Vagina (tissue), 2 donors: Measurements from ENCODE around the gene PABPN1. TPM values are rescaled to one million over a fixed set of nuclear protein-coding genes. Genes with fewer than 3 reads are reported as not detected.
A peak's percentile ranks its signal among the peaks of the same experiment; 100 is the strongest.

ENCODE experiments used
- DNase-seq, 2 donors: peaks; one replicate each; pipeline ENCODE4 v3.0.0-alpha.2; 2017; ENCODE audit errors: extremely low spot score in 2 of 2
- H3K27ac ChIP-seq: fragments of 200-600 bp; sonication (generic); one replicate; pipeline ENCODE4 v1.5.1; 2019
- H3K27me3 ChIP-seq: fragments of 200-600 bp; sonication (generic); one replicate; pipeline ENCODE4 v1.5.1; 2019
- H3K36me3 ChIP-seq, 2 donors: fragments of 200-600 bp; sonication (generic); one replicate each; pipeline ENCODE4 v1.5.1; 2017 to 2019
- H3K4me1 ChIP-seq: fragments of 200-600 bp; sonication (generic); one replicate; pipeline ENCODE4 v1.5.1; 2019
- H3K4me3 ChIP-seq, 2 donors: fragments of 200-600 bp; sonication (generic); 1 replicate in 1 of 2; 2 replicates in 1 of 2; pipeline ENCODE4 v1.5.1; 2016 to 2019
- H3K9me3 ChIP-seq: fragments of 200-600 bp; sonication (generic); one replicate; pipeline ENCODE4 v1.5.1; 2019
- POLR2A ChIP-seq, 2 donors: fragments of 450-650 bp; IDR thresholded peaks; one replicate each; pipeline ENCODE4 v1.6.1; 2017; ENCODE audit warnings: antibody characterized with exemption in 2 of 2, mild to moderate bottlenecking in 2 of 2, moderate library complexity in 2 of 2
- POLR2AphosphoS5 ChIP-seq, 2 donors: sonication (generic); formaldehyde crosslinking; IDR thresholded peaks; one replicate each; pipeline ENCODE4 v1.9.0; 2017; ENCODE audit warnings: antibody characterized with exemption in 2 of 2, mild to moderate bottlenecking in 2 of 2, low read depth in 1 of 2; ENCODE audit not compliant: insufficient read depth in 1 of 2
- intact Hi-C: fragments of 100-400 bp; cut with DNase I; formaldehyde crosslinking; loops from one replicate; pipeline ENCODE4 v1.15.1; 2023
- total RNA-seq: library from RNA; depleted of rRNA; stranded (reverse); fragments of >200 nt; gene quantifications from one replicate; pipeline ENCODE4 v1.2.3, GENCODE V29; 2016
- TF ChIP-seq, protein P1 (sequence below), 3 experiments: fragments of 450-650 bp in 2 of 3; fragments of 200-600 bp in 1 of 3; sonication (generic) in 1 of 3; IDR thresholded peaks; one replicate each; pipeline ENCODE4 v1.5.1; 2017 to 2019; ENCODE audit warnings: antibody characterized with exemption in 3 of 3, mild to moderate bottlenecking in 2 of 3, moderate library complexity in 2 of 3

The PABPN1 gene
- total RNA-seq, 1 donor from 2014 or later: 66.0 TPM

DNA sequence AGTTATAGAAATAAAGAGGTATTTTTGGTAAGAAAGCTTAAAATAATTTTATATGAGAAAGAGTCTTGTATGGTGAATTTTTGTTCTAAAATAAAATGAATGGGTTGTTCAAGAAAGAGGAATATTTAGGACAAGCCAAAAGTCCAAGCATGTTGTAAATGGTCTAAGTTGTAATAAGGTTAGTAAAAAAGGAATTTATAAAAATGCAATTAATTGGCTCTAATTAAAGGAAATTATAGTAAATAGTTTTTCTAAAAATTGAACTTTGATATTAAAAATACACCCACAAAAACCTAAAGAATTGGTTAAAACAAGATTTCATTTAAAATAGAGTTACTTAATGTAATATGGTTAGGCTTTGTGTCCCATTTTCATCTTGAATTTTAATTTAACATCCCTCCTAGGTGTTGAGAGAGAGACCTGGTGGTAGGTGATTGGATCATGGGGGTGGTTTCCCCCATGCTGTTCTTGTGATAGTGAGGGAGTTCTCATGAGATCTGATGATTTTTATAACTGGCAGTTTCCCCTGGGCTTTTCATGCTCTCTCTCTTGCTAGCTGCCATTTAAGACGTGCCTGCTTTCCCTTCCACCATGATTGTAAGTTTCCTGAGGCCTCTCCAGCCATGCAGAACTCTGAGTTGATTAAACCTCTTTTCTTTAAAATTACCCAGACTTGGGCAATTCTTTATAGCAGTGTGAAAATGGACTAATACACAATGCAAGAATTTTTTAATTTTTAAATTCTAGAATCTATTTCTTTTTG lies 18.4 kb downstream of the PABPN1 start:
- Histone ChIP-seq H3K9me3 (no peaks in the 10 kb centered on the region), H3K27me3 (no peaks in the 10 kb centered on the region), H3K36me3 (no peaks in the 10 kb centered on the region), H3K4me3 (no peak overlapping the region), H3K4me1 (no peaks in the 10 kb centered on the region), H3K27ac (no peak overlapping the region)
- intact Hi-C loops: no loop called here
- TF ChIP-seq POLR2AphosphoS5 (IDR thresholded peaks at IDR 0.05; ENCODE audit: insufficient read depth in 1 of 2, low read depth in 1 of 2): no peak
- no peak for TF ChIP-seq POLR2A (IDR thresholded peaks at IDR 0.05)
- TF ChIP-seq, protein P1, sequence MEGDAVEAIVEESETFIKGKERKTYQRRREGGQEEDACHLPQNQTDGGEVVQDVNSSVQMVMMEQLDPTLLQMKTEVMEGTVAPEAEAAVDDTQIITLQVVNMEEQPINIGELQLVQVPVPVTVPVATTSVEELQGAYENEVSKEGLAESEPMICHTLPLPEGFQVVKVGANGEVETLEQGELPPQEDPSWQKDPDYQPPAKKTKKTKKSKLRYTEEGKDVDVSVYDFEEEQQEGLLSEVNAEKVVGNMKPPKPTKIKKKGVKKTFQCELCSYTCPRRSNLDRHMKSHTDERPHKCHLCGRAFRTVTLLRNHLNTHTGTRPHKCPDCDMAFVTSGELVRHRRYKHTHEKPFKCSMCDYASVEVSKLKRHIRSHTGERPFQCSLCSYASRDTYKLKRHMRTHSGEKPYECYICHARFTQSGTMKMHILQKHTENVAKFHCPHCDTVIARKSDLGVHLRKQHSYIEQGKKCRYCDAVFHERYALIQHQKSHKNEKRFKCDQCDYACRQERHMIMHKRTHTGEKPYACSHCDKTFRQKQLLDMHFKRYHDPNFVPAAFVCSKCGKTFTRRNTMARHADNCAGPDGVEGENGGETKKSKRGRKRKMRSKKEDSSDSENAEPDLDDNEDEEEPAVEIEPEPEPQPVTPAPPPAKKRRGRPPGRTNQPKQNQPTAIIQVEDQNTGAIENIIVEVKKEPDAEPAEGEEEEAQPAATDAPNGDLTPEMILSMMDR (IDR thresholded peaks at IDR 0.05): no peak
- no peak for DNase-seq

DNA sequence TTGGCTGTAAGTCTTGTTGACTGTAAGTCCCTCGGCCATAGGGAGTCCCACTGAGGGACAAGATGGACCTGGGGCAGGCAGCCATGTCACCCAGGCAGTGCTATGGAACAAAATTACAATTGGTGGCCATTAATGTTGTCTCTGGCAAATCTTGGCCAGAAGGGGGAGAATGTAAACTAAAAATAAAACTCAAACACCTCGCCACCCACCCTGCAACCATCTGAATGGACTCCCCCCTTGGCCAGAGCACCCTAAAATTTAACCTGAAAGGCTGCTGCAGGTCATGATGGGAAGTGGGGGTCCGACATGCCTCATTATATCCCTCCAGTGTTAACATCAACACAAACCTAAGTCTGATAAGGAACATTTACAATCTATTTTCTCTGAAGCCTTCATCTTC lies 23.2 kb downstream of the PABPN1 start:
- intact Hi-C loops: no loop called here
- Histone ChIP-seq H3K36me3 (no peaks in the 10 kb centered on the region), H3K4me3 (no peak overlapping the region), H3K4me1 (no peaks in the 10 kb centered on the region), H3K9me3 (no peaks in the 10 kb centered on the region), H3K27me3 (no peaks in the 10 kb centered on the region), H3K27ac (no peak overlapping the region)
- TF ChIP-seq POLR2AphosphoS5 (IDR thresholded peaks at IDR 0.05; ENCODE audit: insufficient read depth in 1 of 2, low read depth in 1 of 2) (no peak), POLR2A (IDR thresholded peaks at IDR 0.05) (no peak)
- TF ChIP-seq, protein P1 (IDR thresholded peaks at IDR 0.05): no peak
- DNase-seq: peak in 1 of 2 donors; percentile 40

DNA sequence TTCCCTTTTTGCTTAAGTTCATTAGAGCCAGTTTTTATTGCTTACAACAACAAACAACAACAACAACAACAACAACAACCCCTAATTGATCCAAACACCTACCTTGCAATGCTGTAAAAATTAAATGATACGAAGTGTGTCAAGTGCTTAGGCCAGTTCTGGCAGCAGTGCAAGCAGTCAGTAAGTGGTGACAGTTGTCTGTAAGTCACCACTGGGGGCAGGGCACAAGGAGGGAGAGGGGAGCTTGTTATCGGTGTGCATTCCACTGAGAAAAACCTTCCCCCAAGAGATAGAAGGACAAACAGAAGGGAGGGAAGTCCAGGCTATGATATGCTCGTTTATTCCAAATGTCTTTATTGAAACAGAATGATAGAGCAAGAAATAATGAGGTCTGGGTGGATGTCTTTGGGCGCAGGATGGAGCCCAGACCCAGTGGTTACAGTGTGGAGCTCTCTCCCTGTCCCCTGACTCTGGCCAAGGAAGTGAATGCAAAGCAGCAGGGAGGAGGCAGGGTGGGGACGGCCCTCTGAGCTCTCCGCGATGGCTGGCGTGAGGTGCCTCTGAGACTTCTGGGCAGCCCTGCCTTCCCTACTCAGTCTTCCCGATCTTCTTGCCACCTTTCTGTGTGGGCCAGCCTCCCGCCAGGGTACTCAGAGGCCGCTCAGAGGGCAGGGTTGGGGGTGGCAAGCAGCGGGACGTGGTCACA lies 24.9 kb downstream of the PABPN1 start:
- Histone ChIP-seq H3K27me3 (no peaks in the 10 kb centered on the region), H3K27ac (no peak overlapping the region), H3K4me3 (no peak overlapping the region), H3K9me3 (no peaks in the 10 kb centered on the region), H3K36me3 (no peaks in the 10 kb centered on the region), H3K4me1 (no peaks in the 10 kb centered on the region)
- intact Hi-C loops: no loop called here
- no peak for DNase-seq
- no peak for TF ChIP-seq POLR2AphosphoS5 (IDR thresholded peaks at IDR 0.05; ENCODE audit: insufficient read depth in 1 of 2, low read depth in 1 of 2)
- no peak for TF ChIP-seq POLR2A (IDR thresholded peaks at IDR 0.05)
- TF ChIP-seq, protein P1 (IDR thresholded peaks at IDR 0.05): no peak

DNA sequence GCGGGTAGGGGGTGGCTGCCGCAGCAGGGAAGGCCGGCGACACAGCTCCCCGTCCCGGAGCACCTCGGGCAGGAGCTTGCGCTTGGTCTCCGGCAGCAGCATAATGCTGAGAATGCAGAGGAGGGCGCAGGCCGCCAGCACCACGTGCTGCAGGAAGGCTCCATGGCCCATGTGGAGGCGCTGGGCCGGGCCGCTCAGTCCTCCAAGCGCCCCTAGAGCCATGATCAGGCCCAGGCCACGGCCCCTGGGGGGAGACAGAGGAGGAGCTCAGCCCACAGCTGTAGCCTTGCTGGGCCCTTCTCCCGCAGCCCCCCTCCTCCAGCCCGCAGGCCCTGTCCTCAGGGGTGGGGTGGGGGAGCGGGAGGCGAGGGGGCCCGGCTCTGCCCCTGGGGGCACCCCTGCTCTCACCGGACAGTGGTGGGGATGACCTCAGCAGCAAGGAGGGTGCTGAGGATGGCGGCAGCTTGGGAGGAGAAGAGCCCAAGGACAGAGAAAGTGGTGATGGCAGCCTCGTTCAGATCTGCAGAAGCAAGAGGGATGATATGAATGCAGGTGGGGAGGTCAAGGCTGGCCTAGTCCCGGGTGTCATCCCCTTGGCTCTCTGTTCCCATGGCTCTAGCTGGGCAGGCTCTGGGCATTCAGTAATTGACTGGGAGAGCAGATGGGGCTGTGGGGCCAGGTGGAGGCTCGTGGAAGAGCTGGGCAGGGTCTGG lies 25.6 kb downstream of the PABPN1 start:
- Histone ChIP-seq H3K36me3 (no peaks in the 10 kb centered on the region), H3K4me3 (no peak overlapping the region), H3K27ac (no peak overlapping the region), H3K27me3 (no peaks in the 10 kb centered on the region), H3K4me1 (peaks cover 5% of the 10 kb centered on the region), H3K9me3 (no peaks in the 10 kb centered on the region)
- DNase-seq: peak in 1 of 2 donors; percentile 77
- intact Hi-C loops: no loop called here
- no peak for TF ChIP-seq POLR2AphosphoS5 (IDR thresholded peaks at IDR 0.05; ENCODE audit: insufficient read depth in 1 of 2, low read depth in 1 of 2)
- TF ChIP-seq, protein P1 (IDR thresholded peaks at IDR 0.05): no peak
